Measurements from ENCODE around the gene NALCN.

DNA sequence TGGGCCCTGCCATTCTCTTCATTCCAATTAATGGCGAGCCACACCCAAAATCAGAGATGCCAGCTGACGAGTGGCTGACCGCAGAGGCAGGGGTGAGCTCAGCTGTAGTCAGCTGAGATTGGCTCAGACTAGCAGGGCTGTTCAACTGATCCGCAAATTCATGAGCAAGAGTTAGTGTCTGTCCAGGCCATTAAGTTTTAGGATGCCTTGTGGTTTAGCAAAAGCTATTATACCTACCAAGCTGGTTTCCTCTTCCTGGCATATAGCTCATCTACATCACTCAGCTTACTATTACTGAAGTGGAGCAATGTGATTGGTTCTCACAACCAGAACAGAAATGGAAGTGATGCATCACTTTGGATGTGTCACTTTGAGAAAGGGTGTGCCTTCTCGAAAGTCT is 148.7 kb downstream of the NALCN start:
- TF ChIP-seq POLR2A (IDR thresholded peaks at IDR 0.05) = no peak
- TF ChIP-seq, protein P1, sequence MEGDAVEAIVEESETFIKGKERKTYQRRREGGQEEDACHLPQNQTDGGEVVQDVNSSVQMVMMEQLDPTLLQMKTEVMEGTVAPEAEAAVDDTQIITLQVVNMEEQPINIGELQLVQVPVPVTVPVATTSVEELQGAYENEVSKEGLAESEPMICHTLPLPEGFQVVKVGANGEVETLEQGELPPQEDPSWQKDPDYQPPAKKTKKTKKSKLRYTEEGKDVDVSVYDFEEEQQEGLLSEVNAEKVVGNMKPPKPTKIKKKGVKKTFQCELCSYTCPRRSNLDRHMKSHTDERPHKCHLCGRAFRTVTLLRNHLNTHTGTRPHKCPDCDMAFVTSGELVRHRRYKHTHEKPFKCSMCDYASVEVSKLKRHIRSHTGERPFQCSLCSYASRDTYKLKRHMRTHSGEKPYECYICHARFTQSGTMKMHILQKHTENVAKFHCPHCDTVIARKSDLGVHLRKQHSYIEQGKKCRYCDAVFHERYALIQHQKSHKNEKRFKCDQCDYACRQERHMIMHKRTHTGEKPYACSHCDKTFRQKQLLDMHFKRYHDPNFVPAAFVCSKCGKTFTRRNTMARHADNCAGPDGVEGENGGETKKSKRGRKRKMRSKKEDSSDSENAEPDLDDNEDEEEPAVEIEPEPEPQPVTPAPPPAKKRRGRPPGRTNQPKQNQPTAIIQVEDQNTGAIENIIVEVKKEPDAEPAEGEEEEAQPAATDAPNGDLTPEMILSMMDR (IDR thresholded peaks at IDR 0.05) = no peak

All from ovary (tissue), 3 donors.